GM10248 (cell line): ENCODE results near the gene GRIFIN.

ENCODE experiments used
- CTCF ChIA-PET: fragments of 300-600 bp; sonication (Branson Sonifier 250); formaldehyde crosslinking; extraction: SDS; loops from one replicate; lab custom pipeline; 2021; ENCODE audit warnings: antibody characterized with exemption; lab: Yijun Ruan, JAX
- POLR2A ChIA-PET: fragments of 350-650 bp; sonication (Branson Sonifier 250); formaldehyde crosslinking; extraction: SDS; loops from one replicate; lab custom pipeline; 2020; ENCODE audit warnings: antibody characterized with exemption; lab: Yijun Ruan, JAX
- DNase-seq: peaks from one replicate; pipeline ENCODE4 v3.0.0; 2012; ENCODE audit errors: extremely low spot score
- TF ChIP-seq, protein P1 (sequence below): IDR thresholded peaks from 2 replicates; pipeline ENCODE4 v1.5.1; 2012; ENCODE audit warnings: mild to moderate bottlenecking, low read depth; ENCODE audit errors: extremely low read depth, missing control alignments, control extremely low read depth

GRIFIN gene

DNA sequence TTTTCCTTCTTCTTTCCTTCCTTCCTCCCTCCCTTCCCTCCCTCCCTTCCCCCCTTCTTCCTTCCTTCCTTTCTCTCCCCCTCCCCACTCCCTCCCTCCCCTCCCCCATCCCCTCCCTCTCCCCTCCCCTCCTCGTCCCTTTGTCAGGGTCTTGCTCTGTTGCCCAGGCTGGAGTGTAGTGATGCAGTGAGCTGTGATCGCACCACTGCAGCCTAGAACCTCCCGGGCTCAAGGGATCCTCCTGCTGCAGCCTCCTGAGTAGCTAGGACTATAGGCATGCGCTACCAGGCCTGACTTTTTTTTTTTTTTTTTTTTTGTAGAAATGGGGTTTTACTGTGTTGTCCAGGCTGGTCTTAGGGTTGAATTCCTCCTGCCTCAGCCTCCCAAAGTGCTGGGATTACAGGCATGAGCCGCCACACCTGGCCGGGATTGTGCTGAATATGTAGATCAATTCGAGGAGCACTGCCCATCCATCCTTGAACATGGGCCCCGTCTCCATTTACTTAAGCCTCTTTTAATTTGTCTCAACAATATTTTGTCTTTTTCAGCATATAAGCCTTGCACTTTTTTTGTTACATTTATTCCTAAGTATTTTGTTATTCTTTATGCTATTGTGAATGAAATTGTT is 23.4 kb downstream of the GRIFIN start:
- POLR2A ChIA-PET = no interaction called here
- CTCF ChIA-PET = interaction anchor here (0.8 to 11.3 kb wide), 11 partner anchors 12 to 257 kb away, joined by 3 to 240 read pairs (median 5); no protein-coding TSS in a partner anchor
- DNase-seq = no peak
- TF ChIP-seq, protein P1, sequence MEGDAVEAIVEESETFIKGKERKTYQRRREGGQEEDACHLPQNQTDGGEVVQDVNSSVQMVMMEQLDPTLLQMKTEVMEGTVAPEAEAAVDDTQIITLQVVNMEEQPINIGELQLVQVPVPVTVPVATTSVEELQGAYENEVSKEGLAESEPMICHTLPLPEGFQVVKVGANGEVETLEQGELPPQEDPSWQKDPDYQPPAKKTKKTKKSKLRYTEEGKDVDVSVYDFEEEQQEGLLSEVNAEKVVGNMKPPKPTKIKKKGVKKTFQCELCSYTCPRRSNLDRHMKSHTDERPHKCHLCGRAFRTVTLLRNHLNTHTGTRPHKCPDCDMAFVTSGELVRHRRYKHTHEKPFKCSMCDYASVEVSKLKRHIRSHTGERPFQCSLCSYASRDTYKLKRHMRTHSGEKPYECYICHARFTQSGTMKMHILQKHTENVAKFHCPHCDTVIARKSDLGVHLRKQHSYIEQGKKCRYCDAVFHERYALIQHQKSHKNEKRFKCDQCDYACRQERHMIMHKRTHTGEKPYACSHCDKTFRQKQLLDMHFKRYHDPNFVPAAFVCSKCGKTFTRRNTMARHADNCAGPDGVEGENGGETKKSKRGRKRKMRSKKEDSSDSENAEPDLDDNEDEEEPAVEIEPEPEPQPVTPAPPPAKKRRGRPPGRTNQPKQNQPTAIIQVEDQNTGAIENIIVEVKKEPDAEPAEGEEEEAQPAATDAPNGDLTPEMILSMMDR = no peak

DNA sequence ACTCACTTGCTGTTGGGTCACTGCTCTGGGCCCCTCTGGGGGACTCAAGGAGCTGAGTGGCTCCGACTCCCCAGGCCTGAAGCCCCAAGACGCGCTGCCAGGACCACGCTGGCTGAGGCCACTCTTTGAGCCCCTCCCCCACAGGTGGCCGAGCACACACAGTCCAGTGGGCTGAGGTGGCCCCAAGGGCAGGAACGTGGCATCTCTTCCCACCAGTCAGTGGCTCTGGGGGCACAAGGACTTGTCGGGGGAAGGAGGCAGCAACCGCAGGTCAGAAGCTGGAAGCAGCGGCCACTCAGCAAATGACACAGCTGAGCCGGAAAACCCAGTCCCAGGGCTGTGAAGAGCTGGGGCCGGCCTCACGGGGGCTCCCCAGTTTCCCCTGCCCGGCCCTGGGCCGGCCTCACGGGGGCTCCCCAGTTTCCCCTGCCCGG is 24.1 kb downstream of the GRIFIN start:
- TF ChIP-seq, protein P1 = peak; percentile 25
- DNase-seq = peak; percentile 73
- ChIA-PET CTCF (interaction anchor here (0.8 to 11.3 kb wide), 18 partner anchors 12 to 286 kb away, joined by 3 to 240 read pairs (median 5); no protein-coding TSS in a partner anchor), POLR2A (no interaction called here)

DNA sequence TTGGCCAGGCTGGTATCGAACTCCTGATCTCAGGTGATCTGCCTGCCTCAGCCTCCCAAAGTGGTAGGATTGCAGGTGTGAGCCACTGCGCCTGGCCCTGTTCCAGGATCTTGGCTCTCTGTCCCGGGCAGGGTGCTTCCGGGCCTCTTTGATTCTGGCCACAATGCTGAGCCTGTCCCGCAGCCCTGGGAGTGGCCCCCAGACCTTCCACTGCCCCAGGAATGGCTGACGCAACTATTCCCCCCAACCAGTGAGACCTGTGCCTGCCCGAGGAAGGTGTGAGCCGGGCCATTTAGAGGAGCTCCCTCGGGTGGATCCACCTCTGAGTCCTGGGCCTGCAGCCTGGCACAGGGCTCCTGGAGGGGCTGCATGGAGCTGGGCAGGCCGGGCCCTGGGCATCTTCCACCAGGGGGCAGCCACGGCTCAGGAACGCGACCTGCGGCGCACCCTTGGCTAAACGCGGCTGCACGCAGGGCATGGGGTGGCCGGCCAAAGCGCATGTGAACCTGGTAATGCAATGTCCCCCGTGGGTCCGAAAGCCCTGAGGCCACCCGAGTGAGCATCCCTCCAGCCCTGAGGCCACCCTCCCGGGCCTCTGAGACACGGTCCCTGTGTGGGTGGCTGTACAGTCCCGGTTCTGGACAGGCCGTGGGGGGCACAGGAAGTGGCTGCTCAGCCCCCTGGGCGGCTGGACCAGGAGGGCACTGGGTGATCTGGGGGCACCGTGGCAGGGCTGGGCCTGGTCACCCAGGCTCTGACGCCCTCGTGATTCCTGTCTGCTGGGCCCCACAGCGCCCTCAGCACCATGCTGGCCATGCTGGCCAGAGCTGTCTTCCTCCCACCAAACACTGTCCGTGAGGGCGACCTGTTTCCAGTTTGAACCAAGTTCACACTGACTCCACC is 24.8 kb downstream of the GRIFIN start:
- TF ChIP-seq, protein P1 = peak; percentile 78
- peak; percentile 90 for DNase-seq
- POLR2A ChIA-PET = no interaction called here
- CTCF ChIA-PET = interaction anchor here (0.7 to 11.3 kb wide), 27 partner anchors 11 to 286 kb away, joined by 3 to 240 read pairs (median 4); no protein-coding TSS in a partner anchor

DNA sequence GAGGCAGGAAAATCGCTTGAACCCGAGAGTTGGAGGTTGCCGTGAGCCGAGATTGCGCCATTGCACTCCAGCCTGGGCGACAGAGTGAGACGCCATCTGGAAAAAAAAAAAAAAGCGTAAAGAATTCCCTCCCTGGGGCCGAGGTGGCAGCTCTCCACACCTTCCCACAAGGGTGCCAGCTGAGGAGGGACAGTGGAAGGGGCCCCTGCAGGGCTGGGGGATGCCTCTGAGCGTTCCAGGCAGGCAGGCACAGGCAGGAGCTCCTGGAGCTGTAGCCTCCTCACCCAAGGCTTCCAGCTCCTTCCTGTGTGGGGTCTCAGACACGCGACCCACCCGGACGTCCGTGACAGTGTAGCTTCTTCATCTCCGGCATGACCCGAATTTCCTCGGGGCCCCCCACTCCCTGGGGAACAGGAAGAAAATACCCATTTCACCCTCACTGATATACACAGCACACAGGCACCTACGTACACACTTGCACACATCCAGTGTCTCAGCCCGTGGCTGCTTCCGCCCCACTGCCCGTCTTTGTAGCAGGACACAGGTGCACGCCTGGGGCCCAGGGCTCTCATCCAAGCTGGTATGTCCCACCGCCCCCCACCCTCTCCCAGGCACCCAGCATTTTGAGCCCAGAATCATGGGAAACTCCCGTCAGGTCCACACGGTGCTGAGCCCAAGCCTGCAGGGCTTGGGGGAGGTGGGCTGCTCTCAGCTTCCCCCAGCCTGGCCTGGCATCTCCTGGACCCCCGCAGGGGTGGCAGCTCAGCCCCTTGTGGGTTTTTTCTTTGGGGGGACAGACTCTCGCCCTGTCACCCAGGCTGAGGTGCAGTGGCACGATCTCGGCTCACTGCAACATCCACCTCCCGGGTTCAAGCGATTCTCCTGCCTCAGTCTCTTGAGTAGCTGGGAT is 25.7 kb downstream of the GRIFIN start:
- POLR2A ChIA-PET = no interaction called here
- TF ChIP-seq, protein P1 = no peak
- no peak for DNase-seq
- CTCF ChIA-PET = interaction anchor here (0.7 to 11.3 kb wide), 23 partner anchors 10 to 287 kb away, joined by 3 to 240 read pairs (median 4); no protein-coding TSS in a partner anchor

DNA sequence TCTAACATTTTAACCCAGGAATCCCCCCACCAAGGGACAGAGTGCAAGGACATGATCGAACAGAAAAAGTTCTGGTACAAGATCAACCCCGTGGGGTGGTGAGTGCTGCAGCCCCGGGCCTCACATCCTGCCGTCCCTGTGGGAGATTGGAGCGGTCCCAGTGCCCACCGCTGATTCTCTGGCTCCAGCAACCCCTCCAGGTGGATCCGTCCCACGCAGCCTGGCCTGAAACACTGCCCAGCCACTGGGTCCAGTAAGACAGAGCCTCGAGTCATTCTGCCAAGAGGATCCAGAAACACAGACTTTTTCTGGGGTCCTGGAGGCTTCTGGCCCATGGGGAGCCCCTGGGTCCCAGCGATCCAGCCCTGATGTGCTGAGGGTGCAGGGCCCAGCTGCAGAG is 29.5 kb downstream of the GRIFIN start:
- ChIA-PET CTCF (interaction anchor here (11.3 kb wide), 1 partner anchor 18 kb away, joined by 240 read pairs; no protein-coding TSS in a partner anchor), POLR2A (no interaction called here)
- DNase-seq = no peak
- TF ChIP-seq, protein P1 = no peak
